Retinal pigment epithelial cell (primary cell): Measurements from ENCODE around the gene GPR137.

Experiments
- DNase-seq: peaks from one replicate; pipeline ENCODE4 v3.0.0-alpha.2; 2010; ENCODE audit warnings: low read depth
- H3K4me3 ChIP-seq: 2 replicates; pipeline ENCODE4 v1.5.1; 2011; ENCODE audit warnings: mild to moderate bottlenecking, low read length, control low read depth, moderate library complexity
- CTCF ChIP-seq: conservative IDR thresholded peaks from 2 replicates; pipeline ENCODE4 v1.5.1; 2011; ENCODE audit warnings: low read depth, low read length, control low read depth, inconsistent platforms

Gene GPR137

GRCh38 chr11:64260147-64260708 is 25.4 kb upstream of the GPR137 start:
- TF ChIP-seq CTCF = no peak
- no peak for DNase-seq
- no peak overlapping the region for H3K4me3 ChIP-seq

GRCh38 chr11:64261556-64262080 is 24.0 kb upstream of the GPR137 start:
- no peak overlapping the region for H3K4me3 ChIP-seq
- DNase-seq = no peak
- no peak for TF ChIP-seq CTCF

GRCh38 chr11:64262271-64263002 is 23.2 kb upstream of the GPR137 start:
- no peak for TF ChIP-seq CTCF
- no peak for DNase-seq
- no peak overlapping the region for H3K4me3 ChIP-seq

GRCh38 chr11:64263021-64263946 is 22.4 kb upstream of the GPR137 start:
- no peak overlapping the region for H3K4me3 ChIP-seq
- no peak for TF ChIP-seq CTCF
- no peak for DNase-seq

- TF ChIP-seq CTCF = no peak
- H3K4me3 ChIP-seq = no peak overlapping the region
- no peak for DNase-seq
These were observed 21.7 kb upstream of the GPR137 start for GRCh38 chr11:64263947-64264317.

- no peak for DNase-seq
- TF ChIP-seq CTCF = no peak
- H3K4me3 ChIP-seq = no peak overlapping the region
These were observed 21.2 kb upstream of the GPR137 start for GRCh38 chr11:64264371-64264852.
